Measurements from ENCODE around the gene RAI1. TPM values are rescaled to one million over a fixed set of nuclear protein-coding genes. Genes with fewer than 3 reads are reported as not detected.

The RAI1 gene
- total and polyA plus RNA-seq, 2 of the 13 experiments (the other 11 are each of a cell fraction or from before 2014, with no cell fraction given), result 3.4 to 5.2 TPM

DNA sequence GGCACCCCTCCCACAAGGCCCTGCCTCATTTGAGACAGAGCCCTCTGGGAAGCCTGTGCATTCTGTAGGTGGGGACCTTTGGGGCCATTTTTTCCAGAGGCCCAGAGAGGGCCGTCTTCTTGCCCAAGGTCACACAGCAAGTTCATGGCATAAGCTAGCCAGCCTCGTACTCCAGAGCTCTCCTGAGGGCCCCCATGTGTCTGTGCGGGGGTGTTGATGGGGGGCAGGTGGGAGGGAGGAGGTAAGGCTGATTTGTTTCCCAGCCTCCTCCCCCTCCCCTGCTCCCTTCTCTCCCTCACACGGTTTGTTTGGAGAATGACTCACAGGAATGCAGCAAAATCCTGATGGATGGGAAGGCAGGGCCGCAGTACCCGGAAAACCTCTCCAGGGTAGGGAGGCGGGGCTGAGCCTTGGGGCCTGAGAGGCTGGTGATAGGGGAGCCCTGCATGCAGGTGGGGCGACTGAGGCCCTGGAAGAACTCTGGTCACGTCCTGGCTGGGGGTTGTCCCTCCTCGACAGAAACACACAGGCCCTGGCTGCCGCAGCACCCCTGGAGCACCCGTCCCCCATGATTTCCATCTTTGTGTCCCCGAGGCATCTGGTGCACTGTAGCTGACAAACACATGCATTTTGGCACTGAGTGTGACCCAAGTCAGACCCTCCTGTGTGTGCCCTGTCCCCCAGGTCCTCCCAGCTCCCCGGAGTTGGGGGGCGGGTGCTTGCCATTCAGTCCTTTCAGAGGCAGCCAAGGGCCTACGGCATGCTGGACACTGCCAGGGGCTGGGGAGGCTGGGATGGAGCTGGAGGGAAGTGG is 29.7 kb downstream of the RAI1 start (continued):
- TF ChIP-seq ZNF280D (CRISPR knock-in tag; IDR thresholded peaks at IDR 0.05), result no peak
- no peak for TF ChIP-seq JARID2 (CRISPR knock-in tag; IDR thresholded peaks at IDR 0.05; ENCODE audit: insufficient replicate concordance)
- TF ChIP-seq CREM (IDR thresholded peaks at IDR 0.05), result peak; percentile 35; the same call in 1 of the 2 replicates
- no peak for TF ChIP-seq CREM (CRISPR knock-in tag; IDR thresholded peaks at IDR 0.05)
- TF ChIP-seq ELF4 (CRISPR knock-in tag; IDR thresholded peaks at IDR 0.05; ENCODE audit: borderline replicate concordance), result no peak
- TF ChIP-seq ZBTB37 (CRISPR knock-in tag; IDR thresholded peaks at IDR 0.05), result no peak
- no peak; the same call in 1 of the 2 replicates for TF ChIP-seq SALL2 (CRISPR knock-in tag; IDR thresholded peaks at IDR 0.05)
- TF ChIP-seq FOXC1 (CRISPR knock-in tag; IDR thresholded peaks at IDR 0.05; ENCODE audit: borderline replicate concordance), result no peak
- TF ChIP-seq, protein P1, sequence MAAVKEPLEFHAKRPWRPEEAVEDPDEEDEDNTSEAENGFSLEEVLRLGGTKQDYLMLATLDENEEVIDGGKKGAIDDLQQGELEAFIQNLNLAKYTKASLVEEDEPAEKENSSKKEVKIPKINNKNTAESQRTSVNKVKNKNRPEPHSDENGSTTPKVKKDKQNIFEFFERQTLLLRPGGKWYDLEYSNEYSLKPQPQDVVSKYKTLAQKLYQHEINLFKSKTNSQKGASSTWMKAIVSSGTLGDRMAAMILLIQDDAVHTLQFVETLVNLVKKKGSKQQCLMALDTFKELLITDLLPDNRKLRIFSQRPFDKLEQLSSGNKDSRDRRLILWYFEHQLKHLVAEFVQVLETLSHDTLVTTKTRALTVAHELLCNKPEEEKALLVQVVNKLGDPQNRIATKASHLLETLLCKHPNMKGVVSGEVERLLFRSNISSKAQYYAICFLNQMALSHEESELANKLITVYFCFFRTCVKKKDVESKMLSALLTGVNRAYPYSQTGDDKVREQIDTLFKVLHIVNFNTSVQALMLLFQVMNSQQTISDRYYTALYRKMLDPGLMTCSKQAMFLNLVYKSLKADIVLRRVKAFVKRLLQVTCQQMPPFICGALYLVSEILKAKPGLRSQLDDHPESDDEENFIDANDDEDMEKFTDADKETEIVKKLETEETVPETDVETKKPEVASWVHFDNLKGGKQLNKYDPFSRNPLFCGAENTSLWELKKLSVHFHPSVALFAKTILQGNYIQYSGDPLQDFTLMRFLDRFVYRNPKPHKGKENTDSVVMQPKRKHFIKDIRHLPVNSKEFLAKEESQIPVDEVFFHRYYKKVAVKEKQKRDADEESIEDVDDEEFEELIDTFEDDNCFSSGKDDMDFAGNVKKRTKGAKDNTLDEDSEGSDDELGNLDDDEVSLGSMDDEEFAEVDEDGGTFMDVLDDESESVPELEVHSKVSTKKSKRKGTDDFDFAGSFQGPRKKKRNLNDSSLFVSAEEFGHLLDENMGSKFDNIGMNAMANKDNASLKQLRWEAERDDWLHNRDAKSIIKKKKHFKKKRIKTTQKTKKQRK (IDR thresholded peaks at IDR 0.05; ENCODE audit: low read length), result no peak
- TF ChIP-seq FOXK1 (CRISPR knock-in tag; IDR thresholded peaks at IDR 0.05; ENCODE audit: borderline replicate concordance, low read depth), result peak; percentile 46; the same call in 1 of the 2 replicates
- TF ChIP-seq RFX5 (IDR thresholded peaks at IDR 0.05; ENCODE audit: low read depth, low read length), result no peak
- no peak for TF ChIP-seq ZNF3 (CRISPR knock-in tag; IDR thresholded peaks at IDR 0.05)
- no peak for TF ChIP-seq NFE2L2 (IDR thresholded peaks at IDR 0.05; ENCODE audit: low read length)
- no peak for TF ChIP-seq SMYD3 (CRISPR knock-in tag; IDR thresholded peaks at IDR 0.05)
- no peak for TF ChIP-seq ZC3H4 (CRISPR knock-in tag; IDR thresholded peaks at IDR 0.05; ENCODE audit: borderline replicate concordance)
- no peak for TF ChIP-seq ZSCAN12 (CRISPR knock-in tag; IDR thresholded peaks at IDR 0.05)
- TF ChIP-seq ZNF556 (CRISPR knock-in tag; IDR thresholded peaks at IDR 0.05; ENCODE audit: borderline replicate concordance), result peak; percentile 53; the same call in 1 of the 2 replicates
- TF ChIP-seq, protein P2, sequence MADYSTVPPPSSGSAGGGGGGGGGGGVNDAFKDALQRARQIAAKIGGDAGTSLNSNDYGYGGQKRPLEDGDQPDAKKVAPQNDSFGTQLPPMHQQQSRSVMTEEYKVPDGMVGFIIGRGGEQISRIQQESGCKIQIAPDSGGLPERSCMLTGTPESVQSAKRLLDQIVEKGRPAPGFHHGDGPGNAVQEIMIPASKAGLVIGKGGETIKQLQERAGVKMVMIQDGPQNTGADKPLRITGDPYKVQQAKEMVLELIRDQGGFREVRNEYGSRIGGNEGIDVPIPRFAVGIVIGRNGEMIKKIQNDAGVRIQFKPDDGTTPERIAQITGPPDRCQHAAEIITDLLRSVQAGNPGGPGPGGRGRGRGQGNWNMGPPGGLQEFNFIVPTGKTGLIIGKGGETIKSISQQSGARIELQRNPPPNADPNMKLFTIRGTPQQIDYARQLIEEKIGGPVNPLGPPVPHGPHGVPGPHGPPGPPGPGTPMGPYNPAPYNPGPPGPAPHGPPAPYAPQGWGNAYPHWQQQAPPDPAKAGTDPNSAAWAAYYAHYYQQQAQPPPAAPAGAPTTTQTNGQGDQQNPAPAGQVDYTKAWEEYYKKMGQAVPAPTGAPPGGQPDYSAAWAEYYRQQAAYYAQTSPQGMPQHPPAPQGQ (CRISPR knock-in tag; IDR thresholded peaks at IDR 0.05; ENCODE audit: borderline replicate concordance), result no peak
- no peak for TF ChIP-seq ZNF549 (CRISPR knock-in tag; IDR thresholded peaks at IDR 0.05)

Measured in HepG2 (cell line).